HepG2 (cell line): ENCODE results near the gene INO80B. TPM values are rescaled to one million over a fixed set of nuclear protein-coding genes. Genes with fewer than 3 reads are reported as not detected.
A peak's percentile ranks its signal among the peaks of the same experiment; 100 is the strongest.

Source experiments
- CREB1 ChIP-seq, 2 experiments: fragments of 450-650 bp in 1 of 2; IDR thresholded peaks; 2 replicates each; pipeline ENCODE4 v1.6.1; 2016 to 2017; ENCODE audit warnings: control low read depth in 1 of 2, mild to moderate bottlenecking in 1 of 2, missing compliant biosample characterization in 1 of 2, missing genetic modification characterization in 1 of 2
- CREB3 ChIP-seq: sonication (generic); formaldehyde crosslinking; IDR thresholded peaks from 2 replicates; pipeline ENCODE4 v1.5.0; 2020; ENCODE audit warnings: missing genetic modification reagents
- GTF3A ChIP-seq: sonication (generic); formaldehyde crosslinking; conservative IDR thresholded peaks from 2 replicates; pipeline ENCODE4 v1.4.0; 2020; ENCODE audit warnings: mild to moderate bottlenecking, missing genetic modification reagents
- MLX ChIP-seq: IDR thresholded peaks from 2 replicates; pipeline ENCODE4 v1.6.1; 2016
- NCOA5 ChIP-seq: sonication (generic); formaldehyde crosslinking; IDR thresholded peaks from 2 replicates; pipeline ENCODE4 v1.4.0; 2020; ENCODE audit warnings: missing genetic modification reagents
- NFYC ChIP-seq: IDR thresholded peaks from 2 replicates; pipeline ENCODE4 v1.6.1; 2016; ENCODE audit warnings: missing genetic modification reagents, missing compliant biosample characterization
- SNAI1 ChIP-seq: sonication (generic); formaldehyde crosslinking; IDR thresholded peaks from 2 replicates; pipeline ENCODE4 v1.5.0; 2020; ENCODE audit warnings: mild to moderate bottlenecking, missing genetic modification reagents, borderline replicate concordance
- ZBTB7B ChIP-seq: sonication (generic); formaldehyde crosslinking; IDR thresholded peaks from 2 replicates; pipeline ENCODE4 v1.4.0; 2020; ENCODE audit warnings: missing genetic modification reagents
- ZNF33A ChIP-seq: sonication (generic); formaldehyde crosslinking; IDR thresholded peaks from 2 replicates; pipeline ENCODE4 v1.5.1; 2020; ENCODE audit warnings: missing genetic modification reagents, mild to moderate bottlenecking, moderate library complexity, borderline replicate concordance
- ZNF33B ChIP-seq: sonication (generic); formaldehyde crosslinking; IDR thresholded peaks from 2 replicates; pipeline ENCODE4 v1.5.1; 2020; ENCODE audit warnings: mild to moderate bottlenecking, missing genetic modification reagents
- ZNF710 ChIP-seq: sonication (generic); formaldehyde crosslinking; IDR thresholded peaks from 2 replicates; pipeline ENCODE4 v1.5.0; 2020; ENCODE audit warnings: mild to moderate bottlenecking, missing genetic modification reagents, borderline replicate concordance
- ZXDC ChIP-seq: sonication (generic); formaldehyde crosslinking; IDR thresholded peaks from 2 replicates; pipeline ENCODE4 v1.5.0; 2020; ENCODE audit warnings: mild to moderate bottlenecking, missing genetic modification reagents
- polyA plus RNA-seq, 8 experiments: library from polyadenylated mRNA; depleted of rRNA in 3 of 8; stranded (reverse) in 7 of 8; unstranded in 1 of 8; fragments of >200 nt; fragmentation: Illumina TruSeq in 4 of 8; extraction: Trizol in 4 of 8; gene quantifications; 2 replicates each; pipeline versions ENCODE4 v1.2.1 to v1.2.3, GENCODE V29; 2011 to 2016; ENCODE audit warnings: low read depth in 4 of 8, missing spikeins in 1 of 8, mixed read lengths in 1 of 8; ENCODE audit not compliant: insufficient read depth in 1 of 8
- total RNA-seq, 5 experiments: library from RNA; depleted of rRNA; stranded (reverse); fragments of >200 nt; fragmentation: Illumina TruSeq; extraction: Trizol; gene quantifications; 2 replicates each; pipeline ENCODE4 v1.2.3, GENCODE V29; 2016; ENCODE audit warnings: low read depth in 1 of 5

The INO80B gene
- total and polyA plus RNA-seq, 2 of the 13 experiments (the other 11 are each of a cell fraction or from before 2014, with no cell fraction given): 6.2 to 14.5 TPM

GRCh38 chr2:74472086-74472944 lies 17.4 kb downstream of the INO80B start, which contains the start of gene MRPL53 (continued):
- TF ChIP-seq CREB3 (peak; percentile 38; the same call in 1 of the 2 replicates), CREB1 (IDR thresholded peaks at IDR 0.05) (peak; percentile 80), CREB1 (CRISPR knock-in tag; IDR thresholded peaks at IDR 0.05) (peak; percentile 95), ZNF710 (CRISPR knock-in tag) (peak; percentile 89), ZNF33A (peak; percentile 83; the same call in 1 of the 2 replicates), NFYC (CRISPR knock-in tag) (peak; percentile 73), ZXDC (CRISPR knock-in tag) (peak; percentile 61; the same call in 1 of the 2 replicates), ZBTB7B (peak; percentile 75; the same call in 1 of the 2 replicates), GTF3A (CRISPR knock-in tag) (no peak), NCOA5 (peak; percentile 100), MLX (CRISPR knock-in tag) (no peak; the same call in none of the 2 replicates), SNAI1 (CRISPR knock-in tag) (peak; percentile 22; the same call in 1 of the 2 replicates), ZNF33B (CRISPR knock-in tag) (peak; percentile 85)
